RWPE2 (cell line): ENCODE measurements around the gene MDFI.

ENCODE experiments used
- ATAC-seq: fragments of 200-7000 bp; cut with Tn5 transposase; 3 replicates; pipeline ENCODE4 v1.9.1; 2021; ENCODE audit warnings: low read depth
- DNase-seq: peaks from one replicate; pipeline ENCODE4 v3.0.0-alpha.2; 2020; ENCODE audit warnings: low spot score
- H3K27ac ChIP-seq: fragments of 450-650 bp; 2 replicates; pipeline ENCODE4 v1.5.1; 2017; ENCODE audit warnings: mild to moderate bottlenecking; ENCODE audit not compliant: poor library complexity, severe bottlenecking
- H3K27me3 ChIP-seq: fragments of 250-450 bp; sonication (Bioruptor Pico); 2 replicates; pipeline ENCODE4 v1.5.1; 2021; ENCODE audit warnings: mild to moderate bottlenecking, moderate library complexity; ENCODE audit not compliant: insufficient read depth, poor library complexity, severe bottlenecking
- H3K36me3 ChIP-seq: fragments of 250-450 bp; sonication (Bioruptor Pico); 2 replicates; pipeline ENCODE4 v1.5.1; 2020; ENCODE audit warnings: low read depth, mild to moderate bottlenecking, moderate library complexity
- H3K4me1 ChIP-seq: fragments of 250-450 bp; sonication (Bioruptor Pico); 2 replicates; pipeline ENCODE4 v1.5.1; 2021; ENCODE audit warnings: mild to moderate bottlenecking, moderate library complexity; ENCODE audit not compliant: insufficient read depth, poor library complexity, severe bottlenecking
- H3K4me3 ChIP-seq: fragments of 250-450 bp; sonication (Bioruptor Pico); 2 replicates; pipeline ENCODE4 v1.5.1; 2021; ENCODE audit warnings: mild to moderate bottlenecking, moderate library complexity; ENCODE audit not compliant: severe bottlenecking
- H3K9me3 ChIP-seq: fragments of 250-450 bp; sonication (Bioruptor Pico); 2 replicates; pipeline ENCODE4 v1.5.1; 2021; ENCODE audit warnings: mild to moderate bottlenecking, moderate library complexity; ENCODE audit not compliant: severe bottlenecking
- TF ChIP-seq, protein P1 (sequence below): fragments of 450-650 bp; IDR thresholded peaks from one replicate; pipeline ENCODE4 v1.5.1; 2017; ENCODE audit warnings: mild to moderate bottlenecking, moderate library complexity; ENCODE audit not compliant: poor library complexity, severe bottlenecking

The MDFI gene

GRCh38 chr6:41684311-41685180 is 46.3 kb downstream of the MDFI start:
- H3K27me3 ChIP-seq: no peaks in the 10 kb centered on the region
- DNase-seq: no peak
- H3K9me3 ChIP-seq: no peaks in the 10 kb centered on the region
- H3K4me3 ChIP-seq: no peak overlapping the region
- H3K36me3 ChIP-seq: no peaks in the 10 kb centered on the region
- ATAC-seq: no peak
- no peak overlapping the region for H3K27ac ChIP-seq
- TF ChIP-seq, protein P1, sequence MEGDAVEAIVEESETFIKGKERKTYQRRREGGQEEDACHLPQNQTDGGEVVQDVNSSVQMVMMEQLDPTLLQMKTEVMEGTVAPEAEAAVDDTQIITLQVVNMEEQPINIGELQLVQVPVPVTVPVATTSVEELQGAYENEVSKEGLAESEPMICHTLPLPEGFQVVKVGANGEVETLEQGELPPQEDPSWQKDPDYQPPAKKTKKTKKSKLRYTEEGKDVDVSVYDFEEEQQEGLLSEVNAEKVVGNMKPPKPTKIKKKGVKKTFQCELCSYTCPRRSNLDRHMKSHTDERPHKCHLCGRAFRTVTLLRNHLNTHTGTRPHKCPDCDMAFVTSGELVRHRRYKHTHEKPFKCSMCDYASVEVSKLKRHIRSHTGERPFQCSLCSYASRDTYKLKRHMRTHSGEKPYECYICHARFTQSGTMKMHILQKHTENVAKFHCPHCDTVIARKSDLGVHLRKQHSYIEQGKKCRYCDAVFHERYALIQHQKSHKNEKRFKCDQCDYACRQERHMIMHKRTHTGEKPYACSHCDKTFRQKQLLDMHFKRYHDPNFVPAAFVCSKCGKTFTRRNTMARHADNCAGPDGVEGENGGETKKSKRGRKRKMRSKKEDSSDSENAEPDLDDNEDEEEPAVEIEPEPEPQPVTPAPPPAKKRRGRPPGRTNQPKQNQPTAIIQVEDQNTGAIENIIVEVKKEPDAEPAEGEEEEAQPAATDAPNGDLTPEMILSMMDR: no peak
- no peaks in the 10 kb centered on the region for H3K4me1 ChIP-seq

GRCh38 chr6:41685641-41686380 is 47.5 kb downstream of the MDFI start:
- H3K27me3 ChIP-seq: no peaks in the 10 kb centered on the region
- ATAC-seq (no peak), DNase-seq (no peak)
- H3K36me3 ChIP-seq: no peaks in the 10 kb centered on the region
- TF ChIP-seq, protein P1: no peak
- no peaks in the 10 kb centered on the region for H3K4me1 ChIP-seq
- H3K9me3 ChIP-seq: no peaks in the 10 kb centered on the region
- H3K27ac ChIP-seq: no peak overlapping the region
- H3K4me3 ChIP-seq: no peak overlapping the region

- Histone ChIP-seq H3K9me3 (no peaks in the 10 kb centered on the region), H3K27ac (no peak overlapping the region), H3K27me3 (no peaks in the 10 kb centered on the region), H3K4me1 (no peaks in the 10 kb centered on the region), H3K36me3 (no peaks in the 10 kb centered on the region), H3K4me3 (no peak overlapping the region)
- TF ChIP-seq, protein P1: no peak
- ATAC-seq (no peak), DNase-seq (no peak)
Measured at GRCh38 chr6:41687501-41688175, 49.4 kb downstream of the MDFI start.

DNA sequence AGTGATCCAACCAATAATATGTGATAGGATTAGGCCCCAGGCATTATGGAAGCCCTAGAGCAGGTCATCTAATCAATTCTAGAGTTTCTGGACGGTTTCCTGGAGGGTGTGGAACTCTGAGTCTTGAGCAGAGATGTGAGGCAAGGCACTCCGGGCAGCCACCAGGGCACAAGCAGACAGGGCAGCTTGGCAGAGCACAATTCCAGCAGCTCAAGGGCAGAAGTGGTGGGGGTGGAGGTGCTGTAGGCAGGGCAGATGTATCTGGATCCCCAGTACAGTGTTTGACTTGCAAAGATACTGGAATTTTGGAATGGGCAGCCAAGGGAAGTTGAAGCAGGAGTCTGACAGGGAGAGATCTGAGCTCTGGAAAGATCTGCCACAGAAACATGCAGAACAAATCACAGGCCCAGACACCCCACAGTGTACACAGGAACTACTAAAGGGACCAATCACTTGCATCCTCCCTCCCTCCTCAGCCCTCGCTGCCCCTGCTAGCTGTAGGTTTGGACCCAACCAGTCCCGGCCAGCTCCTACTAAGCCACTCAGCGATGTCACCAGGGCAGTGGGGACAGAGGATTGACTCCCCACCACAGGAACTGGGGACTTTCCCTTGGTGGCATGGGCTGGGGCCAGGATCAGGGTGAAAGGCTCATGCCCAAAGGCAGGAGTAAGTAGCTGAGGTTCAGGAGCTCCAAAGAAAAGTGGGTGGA is 50.1 kb downstream of the MDFI start:
- ATAC-seq (no peak), DNase-seq (no peak)
- Histone ChIP-seq H3K27me3 (no peaks in the 10 kb centered on the region), H3K9me3 (no peaks in the 10 kb centered on the region), H3K36me3 (no peaks in the 10 kb centered on the region), H3K27ac (no peak overlapping the region), H3K4me1 (no peaks in the 10 kb centered on the region), H3K4me3 (no peak overlapping the region)
- TF ChIP-seq, protein P1: no peak
